Endothelial cell of umbilical vein (primary cell): ENCODE data around the gene RBM15B. TPM values are rescaled to one million over a fixed set of nuclear protein-coding genes. Genes with fewer than 3 reads are reported as not detected.

Source experiments
- BruUV-seq: library from RNA; stranded (reverse); fragments of 400-500 nt; replicated peaks from 2 replicates; lab custom pipeline; 2021; lab: Mats Ljungman, UMichigan
- CTCF ChIA-PET: fragments of 300-600, 350-600 bp; sonication (Branson Sonifier 250); formaldehyde crosslinking; loops from one replicate; lab custom pipeline; 2021; ENCODE audit warnings: antibody characterized with exemption, inconsistent platforms; lab: Charles Lee
- POLR2A ChIA-PET: fragments of 300-600, 350-600 bp; sonication (Branson Sonifier 250); formaldehyde crosslinking; loops from one replicate; lab custom pipeline; 2021; ENCODE audit warnings: antibody characterized with exemption, inconsistent platforms; lab: Charles Lee
- DNase-seq: peaks from one replicate; pipeline ENCODE4 v3.0.0-alpha.2; 2011; ENCODE audit warnings: low read depth, low spot score
- FAIRE-seq: peaks from 2 replicates; lab custom pipeline; 2011; peaks lifted over from hg19 to GRCh38; lab: Jason Lieb, UNC
- H2AFZ ChIP-seq: 2 replicates; pipeline ENCODE4 v1.6.0; 2012; ENCODE audit warnings: low read depth, low read length, control low read depth, inconsistent platforms
- H3K27ac ChIP-seq: 2 replicates; pipeline ENCODE4 v1.5.1; 2011; ENCODE audit warnings: low read depth, mild to moderate bottlenecking, control low read depth, low read length, moderate library complexity; ENCODE audit not compliant: insufficient read depth
- H3K27me3 ChIP-seq, 2 experiments: 2 replicates each; pipeline versions ENCODE4 v1.6.0 to v1.6.1; 2011; ENCODE audit warnings: low read length in 2 of 2, mixed read lengths in 1 of 2; ENCODE audit not compliant: control insufficient read depth in 2 of 2, insufficient read depth in 2 of 2
- H3K36me3 ChIP-seq, 2 experiments: 2 replicates in 1 of 2; 3 replicates in 1 of 2; pipeline ENCODE4 v1.5.1; 2011; ENCODE audit warnings: low read length in 2 of 2, mild to moderate bottlenecking in 1 of 2, moderate library complexity in 1 of 2; ENCODE audit not compliant: control insufficient read depth in 2 of 2, insufficient read depth in 2 of 2; ENCODE audit errors: extremely low read depth in 1 of 2
- H3K4me1 ChIP-seq: 3 replicates; pipeline ENCODE4 v1.5.1; 2011; ENCODE audit warnings: mild to moderate bottlenecking, low read length; ENCODE audit not compliant: control insufficient read depth, insufficient read depth; ENCODE audit errors: extremely low read depth
- H3K4me2 ChIP-seq: 2 replicates; pipeline ENCODE4 v1.6.1; 2011; ENCODE audit warnings: low read length, control low read depth, mixed read lengths; ENCODE audit not compliant: insufficient read depth
- H3K4me3 ChIP-seq, 3 experiments: fragments of 200-600 bp in 1 of 3; sonication (generic), shearing (Covaris generic) in 1 of 3; replicated peaks in 1 of 3; 2 replicates each; pipeline ENCODE4 v1.5.1; 2011 to 2016; ENCODE audit warnings: control low read depth in 3 of 3, low read length in 3 of 3, mild to moderate bottlenecking in 2 of 3, inconsistent platforms in 1 of 3, low read depth in 1 of 3, moderate library complexity in 1 of 3; ENCODE audit not compliant: insufficient read depth in 1 of 3
- H3K79me2 ChIP-seq: 2 replicates; pipeline ENCODE4 v1.6.0; 2012; ENCODE audit warnings: low read length, inconsistent platforms; ENCODE audit not compliant: control insufficient read depth, insufficient read depth
- H3K9ac ChIP-seq: replicated peaks from 2 replicates; pipeline ENCODE3; 2011; ENCODE audit warnings: low read length, control low read depth; ENCODE audit not compliant: insufficient read depth; ENCODE audit errors: extremely low read depth
- H3K9me1 ChIP-seq: replicated peaks from 3 replicates; pipeline ENCODE4 v1.6.0; 2011; ENCODE audit warnings: mild to moderate bottlenecking, low read length; ENCODE audit not compliant: control insufficient read depth, insufficient read depth; ENCODE audit errors: extremely low read depth
- H3K9me3 ChIP-seq: replicated peaks from 2 replicates; pipeline ENCODE4 v1.5.1; 2012; ENCODE audit warnings: low read length, inconsistent platforms; ENCODE audit not compliant: control insufficient read depth, insufficient read depth
- H4K20me1 ChIP-seq: replicated peaks from 2 replicates; pipeline ENCODE3; 2011; ENCODE audit warnings: mild to moderate bottlenecking, low read length; ENCODE audit not compliant: control insufficient read depth, insufficient read depth; ENCODE audit errors: extremely low read depth
- EZH2 ChIP-seq: IDR thresholded peaks from 2 replicates; pipeline ENCODE4 v1.6.1; 2012; ENCODE audit warnings: borderline replicate concordance, low read depth, mild to moderate bottlenecking, moderate library complexity, low read length, inconsistent platforms; ENCODE audit not compliant: severe bottlenecking
- FOS ChIP-seq: IDR thresholded peaks from 2 replicates; pipeline ENCODE4 v1.6.1; 2011; ENCODE audit warnings: mild to moderate bottlenecking, low read length, moderate library complexity, borderline replicate concordance; ENCODE audit not compliant: insufficient read depth
- GATA2 ChIP-seq: IDR thresholded peaks from 2 replicates; pipeline ENCODE4 v1.7.0; 2011; ENCODE audit warnings: low read depth, mild to moderate bottlenecking, moderate library complexity, mixed read lengths, low read length; ENCODE audit not compliant: insufficient read length, insufficient read depth
- JUN ChIP-seq: IDR thresholded peaks from 2 replicates; pipeline ENCODE4 v1.6.1; 2011; ENCODE audit warnings: borderline replicate concordance, low read depth; ENCODE audit not compliant: insufficient read length, insufficient read depth
- MYC ChIP-seq: IDR thresholded peaks from one replicate; pipeline ENCODE4 v1.6.1; 2011; ENCODE audit warnings: mild to moderate bottlenecking, low read depth, low read length
- POLR2A ChIP-seq: IDR thresholded peaks from 2 replicates; pipeline ENCODE4 v1.6.1; 2012; ENCODE audit warnings: low read depth, mild to moderate bottlenecking, control low read depth, low read length
- POLR2AphosphoS5 ChIP-seq: IDR thresholded peaks from 2 replicates; pipeline ENCODE4 v1.6.1; 2012; ENCODE audit warnings: low read depth, mild to moderate bottlenecking, control low read depth, low read length, moderate library complexity; ENCODE audit not compliant: insufficient read depth
- dilution Hi-C: fragments of 300-500 bp; cut with MboI; formaldehyde crosslinking; loops from one replicate; pipeline ENCODE4 v1.15.0; 2019; ENCODE audit warnings: low sequenced_read_pairs; ENCODE audit not compliant: extremely low pct_ligation_motif_present
- intact Hi-C: fragments of 100-400 bp; cut with micrococcal nuclease; formaldehyde crosslinking; loops from one replicate; pipeline ENCODE4 v1.10.0; 2022
- polyA plus RNA-seq, 4 experiments: library from polyadenylated mRNA; depleted of rRNA in 3 of 4; stranded (reverse) in 3 of 4; unstranded in 1 of 4; fragments of >200 nt; gene quantifications; 2 replicates each; pipeline versions ENCODE4 v1.2.1 to v1.2.3, GENCODE V29; 2011 to 2012; ENCODE audit warnings: missing spikeins in 1 of 4
- total RNA-seq: library from RNA; stranded (reverse); gene quantifications from 2 replicates; pipeline ENCODE4 v1.2.3, GENCODE V29; 2021
- TF ChIP-seq, protein P1 (sequence below), 2 donors: IDR thresholded peaks; 1 replicate in 1 of 2; 2 replicates in 1 of 2; pipeline ENCODE4 v1.5.1; 2011; ENCODE audit warnings: low read length in 2 of 2, mild to moderate bottlenecking in 2 of 2, moderate library complexity in 2 of 2, control low read depth in 1 of 2, inconsistent platforms in 1 of 2, low read depth in 1 of 2; ENCODE audit not compliant: insufficient read depth in 1 of 2; ENCODE audit errors: extremely low read depth in 1 of 2
- TF ChIP-seq, protein P2 (sequence below): IDR thresholded peaks from 2 replicates; pipeline ENCODE4 v1.6.1; 2011; ENCODE audit not compliant: insufficient read depth, insufficient read length

RBM15B gene
- total and polyA plus RNA-seq, 2 donors (not counting 3 experiments of a cell fraction or from before 2014, with no cell fraction given) = 19.9 to 39.1 TPM

DNA sequence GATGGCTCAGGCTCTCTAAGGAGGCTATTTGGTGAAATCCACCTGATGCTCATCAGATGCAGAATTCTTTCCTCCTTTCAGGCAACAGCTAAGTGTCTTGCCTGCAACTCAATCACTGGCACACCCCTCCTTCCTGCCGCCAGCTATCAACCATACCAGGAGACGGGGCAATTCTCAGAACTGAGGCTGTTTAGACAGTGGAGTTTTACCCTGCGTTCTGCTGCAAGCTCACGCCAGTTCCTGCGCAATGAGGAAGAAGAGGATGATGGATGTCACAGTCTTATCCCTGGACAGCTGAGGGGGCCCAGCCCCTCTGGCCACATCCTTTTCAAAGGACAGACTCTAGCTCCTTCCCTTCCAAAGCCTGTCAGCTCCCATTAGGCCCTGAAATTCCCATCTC lies 13.0 kb upstream of the RBM15B start:
- TF ChIP-seq JUN (no peak), EZH2 (no peak), MYC (no peak), POLR2AphosphoS5 (no peak), FOS (no peak), GATA2 (no peak), POLR2A (no peak)
- TF ChIP-seq, protein P1, sequence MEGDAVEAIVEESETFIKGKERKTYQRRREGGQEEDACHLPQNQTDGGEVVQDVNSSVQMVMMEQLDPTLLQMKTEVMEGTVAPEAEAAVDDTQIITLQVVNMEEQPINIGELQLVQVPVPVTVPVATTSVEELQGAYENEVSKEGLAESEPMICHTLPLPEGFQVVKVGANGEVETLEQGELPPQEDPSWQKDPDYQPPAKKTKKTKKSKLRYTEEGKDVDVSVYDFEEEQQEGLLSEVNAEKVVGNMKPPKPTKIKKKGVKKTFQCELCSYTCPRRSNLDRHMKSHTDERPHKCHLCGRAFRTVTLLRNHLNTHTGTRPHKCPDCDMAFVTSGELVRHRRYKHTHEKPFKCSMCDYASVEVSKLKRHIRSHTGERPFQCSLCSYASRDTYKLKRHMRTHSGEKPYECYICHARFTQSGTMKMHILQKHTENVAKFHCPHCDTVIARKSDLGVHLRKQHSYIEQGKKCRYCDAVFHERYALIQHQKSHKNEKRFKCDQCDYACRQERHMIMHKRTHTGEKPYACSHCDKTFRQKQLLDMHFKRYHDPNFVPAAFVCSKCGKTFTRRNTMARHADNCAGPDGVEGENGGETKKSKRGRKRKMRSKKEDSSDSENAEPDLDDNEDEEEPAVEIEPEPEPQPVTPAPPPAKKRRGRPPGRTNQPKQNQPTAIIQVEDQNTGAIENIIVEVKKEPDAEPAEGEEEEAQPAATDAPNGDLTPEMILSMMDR (IDR thresholded peaks at IDR 0.05; ENCODE audit: extremely low read depth in 1 of 2, insufficient read depth in 1 of 2, low read depth in 1 of 2, low read length in 2 of 2) = no peak
- TF ChIP-seq, protein P2, sequence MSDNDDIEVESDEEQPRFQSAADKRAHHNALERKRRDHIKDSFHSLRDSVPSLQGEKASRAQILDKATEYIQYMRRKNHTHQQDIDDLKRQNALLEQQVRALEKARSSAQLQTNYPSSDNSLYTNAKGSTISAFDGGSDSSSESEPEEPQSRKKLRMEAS = no peak
- FAIRE-seq (no peak), DNase-seq (no peak)
- H3K27me3 ChIP-seq = no peaks in the 10 kb centered on the region
- no peak overlapping the region for H3K4me2 ChIP-seq
- H3K9me3 ChIP-seq = no peaks in the 10 kb centered on the region
- no peaks in the 10 kb centered on the region for H3K79me2 ChIP-seq
- ChIA-PET POLR2A (no interaction called here), CTCF (interaction anchor here (0.7 to 5.0 kb wide), 5 partner anchors 276 to 762 kb away, joined by 3 to 27 read pairs (median 7); no protein-coding TSS in a partner anchor)
- no peaks in the 10 kb centered on the region for H4K20me1 ChIP-seq
- no peaks in the 10 kb centered on the region for H3K36me3 ChIP-seq
- no TSS peak for BruUV-seq
- dilution Hi-C loops = no loop called here
- H3K27ac ChIP-seq = no peak overlapping the region
- H3K4me1 ChIP-seq = no peaks in the 10 kb centered on the region
- H3K4me3 ChIP-seq = no peak overlapping the region
- no peak overlapping the region for H3K9ac ChIP-seq
- intact Hi-C loops = no loop called here
- H3K9me1 ChIP-seq = no peaks in the 10 kb centered on the region
- H2AFZ ChIP-seq = no peak overlapping the region
